ENCODE data around the gene PDIK1L. TPM values are rescaled to one million over a fixed set of nuclear protein-coding genes. Genes with fewer than 3 reads are reported as not detected.
A peak's percentile ranks its signal among the peaks of the same experiment; 100 is the strongest.

PDIK1L gene
- total RNA-seq, 1 donor from 2014 or later: 8.2 TPM

DNA sequence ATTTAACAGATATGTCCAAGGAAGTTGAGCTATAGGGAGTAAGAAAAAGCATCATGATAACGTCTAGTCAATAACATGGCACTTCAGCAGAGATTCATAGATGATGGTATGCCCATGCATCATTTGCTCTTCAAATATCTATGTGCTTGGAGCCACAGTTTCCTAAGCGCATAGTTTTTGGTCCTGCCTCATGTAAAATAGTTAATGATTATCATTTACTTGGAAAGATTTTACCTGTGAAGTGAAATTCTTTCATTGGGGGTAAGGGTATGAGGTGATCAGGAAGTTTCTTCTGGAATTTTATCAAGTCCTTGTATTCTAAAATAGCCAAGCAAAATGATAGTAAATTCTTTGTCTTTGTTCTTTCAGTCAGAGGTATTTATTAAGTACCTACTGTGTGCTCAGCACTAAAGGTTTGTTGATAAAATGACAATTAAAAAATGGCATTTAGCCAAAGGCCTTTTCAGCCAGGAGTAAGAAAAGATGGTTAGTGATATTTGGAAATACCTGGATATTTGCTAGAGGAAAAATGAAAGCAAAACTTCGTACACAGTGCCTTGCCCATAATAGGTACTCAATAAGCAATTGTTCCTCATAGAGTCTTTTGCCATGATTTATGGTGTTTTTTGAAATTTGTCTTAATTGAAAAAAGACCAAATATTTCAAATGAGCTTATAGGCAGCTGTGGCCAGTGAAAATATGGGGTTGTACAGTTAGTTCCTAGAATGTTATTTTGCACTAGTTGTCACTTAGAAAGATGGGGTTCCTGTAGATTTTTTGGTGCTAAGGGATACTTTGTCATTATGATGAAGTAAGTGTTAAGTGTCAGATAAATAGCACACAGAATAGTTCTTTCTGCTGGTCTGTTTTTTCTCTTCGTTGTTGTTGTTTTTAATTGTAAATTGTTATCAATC lies 13.1 kb downstream of the PDIK1L start:
- DNase-seq: no peak

- no peak for DNase-seq
These were observed 13.8 kb downstream of the PDIK1L start for GRCh38 chr1:26125382-26125781.

DNA sequence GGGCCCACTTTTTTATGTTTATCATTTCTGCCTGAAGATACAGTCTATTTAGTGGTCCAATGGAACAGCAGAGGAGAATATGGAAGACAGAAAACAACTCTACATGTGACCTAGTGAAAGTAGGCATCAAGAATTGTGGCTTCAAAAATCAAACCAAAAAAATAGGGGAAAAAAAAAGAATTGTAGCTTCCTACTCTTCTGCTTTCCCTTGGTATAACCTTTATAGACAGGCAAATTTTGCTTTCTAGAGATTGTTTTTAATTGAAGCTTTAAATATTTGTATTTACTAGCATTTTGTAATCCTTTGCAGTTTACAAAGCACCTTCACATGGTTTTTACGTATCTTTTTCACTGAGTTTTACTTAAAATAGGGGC lies 14.3 kb downstream of the PDIK1L start:
- DNase-seq: no peak

GRCh38 chr1:26126321-26127084 lies 14.9 kb downstream of the PDIK1L start:
- no peak for DNase-seq

GRCh38 chr1:26127235-26128163 lies 15.9 kb downstream of the PDIK1L start:
- DNase-seq: peak; percentile 42

- no peak for DNase-seq
These were observed 18.2 kb downstream of the PDIK1L start for GRCh38 chr1:26129778-26130177.

GRCh38 chr1:26130695-26131094 lies 19.1 kb downstream of the PDIK1L start:
- DNase-seq: no peak

DNA sequence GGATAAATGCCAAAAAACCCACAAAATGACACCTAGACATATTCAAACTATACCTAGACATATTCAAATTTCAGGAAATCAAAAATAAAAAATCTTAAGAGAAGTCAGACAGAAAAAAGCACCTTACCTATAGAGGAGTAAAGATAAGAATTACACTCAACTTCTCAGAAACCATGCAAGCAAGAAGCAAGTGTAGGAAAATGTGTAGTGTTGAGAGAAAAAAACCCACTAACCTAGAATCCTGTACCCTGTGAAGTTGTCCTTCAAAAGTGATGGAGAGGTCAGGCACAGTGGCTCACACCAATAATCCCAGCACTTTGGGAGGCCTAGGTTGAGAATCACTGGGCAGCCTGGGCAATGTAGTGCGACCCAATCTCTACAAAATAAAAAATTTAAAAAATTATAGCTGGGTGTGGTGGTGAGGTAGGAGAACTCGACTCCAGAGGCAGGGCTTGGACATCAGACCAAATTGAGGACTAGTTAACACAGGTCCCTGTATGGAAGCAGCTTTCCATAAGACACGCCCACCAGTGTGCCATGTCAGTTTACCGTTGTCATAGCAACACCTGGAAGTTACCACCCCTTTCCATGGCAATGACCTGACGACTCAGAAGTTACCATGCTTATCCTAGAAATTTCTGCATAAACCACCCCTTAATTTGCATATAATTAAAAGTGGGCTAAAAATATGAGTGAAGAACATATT lies 20.7 kb downstream of the PDIK1L start:
- no peak for DNase-seq

- DNase-seq: no peak
These were observed 21.2 kb downstream of the PDIK1L start for GRCh38 chr1:26132834-26133167.

DNA sequence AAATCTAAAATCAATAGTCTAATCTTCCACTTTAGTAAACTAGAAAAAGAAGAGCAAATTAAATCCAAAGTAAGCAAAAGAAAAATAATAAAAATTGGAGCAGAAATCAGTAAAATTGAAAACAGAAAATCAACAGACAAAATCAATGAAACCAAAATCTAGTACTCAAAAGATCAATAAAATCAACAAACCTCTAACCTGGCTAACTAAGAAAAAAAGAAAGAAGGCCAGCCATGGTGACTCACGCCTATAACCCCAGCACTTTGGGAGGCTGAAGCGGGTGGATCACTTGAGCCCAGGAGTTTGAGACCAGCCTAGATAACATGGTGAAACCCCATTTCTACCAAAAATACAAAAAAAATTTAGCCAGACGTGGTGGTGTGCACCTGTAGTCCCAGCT lies 22.8 kb downstream of the PDIK1L start:
- DNase-seq: no peak

DNA sequence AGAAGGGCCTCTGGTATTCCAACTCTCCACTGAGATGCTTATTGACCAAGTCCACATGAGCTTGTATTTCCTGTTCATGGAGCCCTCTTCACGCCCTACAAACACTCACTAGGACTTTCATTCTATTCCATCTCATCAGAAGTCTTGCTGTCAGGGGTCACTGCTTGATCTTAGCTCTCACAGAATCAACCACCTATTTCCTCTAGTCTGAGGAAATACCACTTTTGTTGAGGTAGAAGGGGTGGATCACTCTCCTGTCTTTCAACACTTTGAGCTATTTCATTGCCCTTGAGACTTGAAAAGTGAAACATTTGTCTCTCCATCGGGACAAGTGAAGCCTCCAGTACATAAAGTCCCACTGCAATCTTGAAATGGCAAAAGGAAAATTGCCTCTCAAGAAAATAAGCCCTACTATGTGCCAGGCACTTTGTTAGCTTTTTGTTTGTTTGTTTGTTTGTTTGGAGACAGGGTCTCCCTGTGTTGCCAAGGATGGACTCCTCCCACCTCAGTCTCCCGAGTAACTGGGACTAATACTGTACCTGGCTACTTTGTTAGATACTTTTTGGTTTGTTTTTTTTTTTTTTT lies 27.4 kb downstream of the PDIK1L start:
- no peak for DNase-seq

DNA sequence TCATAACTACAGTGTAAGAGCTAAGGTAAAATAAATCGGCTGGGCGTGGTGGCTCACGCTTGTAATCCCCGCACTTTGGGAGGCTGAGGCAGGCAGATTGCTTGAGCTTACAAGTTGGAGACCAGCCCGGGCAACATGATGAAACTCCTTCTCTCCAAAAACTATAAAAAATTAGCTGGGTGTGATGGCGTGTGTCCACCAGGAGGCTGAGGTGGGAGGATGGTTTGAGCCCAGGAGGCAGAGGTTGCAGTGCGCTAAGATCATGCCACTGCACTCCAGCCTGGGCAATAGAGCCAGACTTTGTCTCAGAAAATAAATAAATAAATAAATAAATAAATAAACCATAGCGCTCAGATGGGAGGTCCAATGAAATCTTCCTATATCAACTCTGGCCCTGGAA lies 30.5 kb downstream of the PDIK1L start:
- DNase-seq: no peak

DNA sequence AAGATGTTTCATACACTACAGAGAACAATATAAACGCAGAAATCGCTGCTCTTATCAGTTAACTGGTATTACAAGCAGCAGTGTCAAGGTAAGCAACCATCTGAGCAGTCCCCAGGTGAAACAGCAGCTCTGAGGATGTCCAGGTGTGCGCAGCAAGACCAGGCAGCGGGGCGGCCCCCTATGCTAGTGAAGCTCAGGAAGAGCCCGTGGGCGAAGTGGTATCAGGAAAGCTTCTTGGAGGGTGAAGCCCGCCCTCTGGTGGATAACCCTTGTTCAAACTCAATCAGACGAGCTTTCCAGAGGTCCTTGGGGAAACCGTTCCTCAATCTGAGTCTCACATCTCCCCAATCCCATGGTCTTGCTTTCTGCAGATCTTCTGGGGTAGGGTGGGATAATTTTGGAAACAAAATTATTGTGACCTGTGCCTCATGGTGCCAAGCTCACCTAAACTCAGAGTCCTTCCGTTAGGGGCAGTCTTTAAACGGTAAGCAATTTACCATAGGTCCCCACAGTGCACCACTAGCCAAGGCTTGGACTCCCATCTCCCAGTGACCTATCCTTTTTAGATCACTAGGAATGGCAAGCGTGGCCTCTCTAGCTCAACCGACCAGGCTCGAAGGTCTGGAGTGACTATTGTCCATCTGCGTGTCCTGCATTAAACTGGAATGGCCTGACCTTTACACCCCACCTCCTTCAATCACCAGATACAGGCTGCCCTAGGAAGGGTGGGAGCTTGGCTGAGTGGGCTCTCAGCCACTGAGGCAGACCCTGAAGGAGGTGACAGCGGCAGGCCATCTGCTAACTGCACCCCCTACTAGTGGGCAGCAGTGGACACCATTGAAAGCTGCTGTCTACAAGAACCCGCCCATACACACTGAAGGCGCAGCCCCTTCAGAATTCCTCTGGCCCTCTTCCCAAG lies 33.7 kb downstream of the PDIK1L start:
- DNase-seq: peak; percentile 92

GRCh38 chr1:26145960-26146294 lies 34.3 kb downstream of the PDIK1L start:
- no peak for DNase-seq

DNA sequence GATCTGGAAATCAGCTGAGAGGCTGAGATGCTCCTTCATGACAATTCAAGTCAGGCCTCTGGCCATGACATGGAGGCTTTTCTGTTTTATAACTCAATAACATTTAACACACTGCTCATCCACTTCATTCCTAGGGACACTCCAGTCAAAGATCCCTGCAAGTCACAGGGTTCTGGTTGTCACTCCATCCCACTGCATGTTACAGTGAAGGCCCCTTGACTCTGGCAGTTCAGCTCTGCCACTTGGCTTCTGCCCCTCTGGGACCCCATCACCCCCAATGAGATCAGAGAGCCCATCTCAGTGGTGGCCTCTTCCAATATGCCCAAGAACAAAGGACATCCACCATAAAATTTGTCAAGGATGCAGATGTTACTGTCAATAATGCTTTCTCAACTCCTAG lies 37.3 kb downstream of the PDIK1L start:
- DNase-seq: no peak

DNA sequence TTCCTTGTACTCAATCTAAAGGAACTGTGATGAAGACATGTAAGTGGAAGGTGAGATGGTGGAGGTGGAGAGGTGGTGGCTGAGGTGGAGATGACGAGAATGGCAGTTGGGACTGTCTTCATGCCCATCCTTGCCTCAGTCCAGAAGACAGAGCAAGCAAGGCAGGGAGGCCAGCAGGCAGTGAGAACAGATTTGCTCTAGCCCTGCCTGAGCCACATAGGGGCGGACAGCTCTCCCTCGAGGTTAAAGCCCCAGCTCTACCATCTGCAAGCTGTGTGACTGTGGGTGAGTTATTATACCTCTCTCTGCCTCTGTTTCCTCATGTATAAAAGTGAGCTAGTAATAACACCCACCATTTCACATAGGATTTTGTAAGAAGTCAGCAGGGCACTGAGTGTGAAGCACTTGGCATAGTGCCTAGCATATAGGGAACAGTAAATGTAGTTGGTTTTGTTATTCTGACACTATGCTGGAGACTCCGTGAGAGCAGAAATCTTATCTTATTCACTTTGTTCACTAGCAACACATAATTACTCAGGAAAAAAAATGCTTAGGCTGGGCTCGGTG lies 42.4 kb downstream of the PDIK1L start:
- no peak for DNase-seq

- DNase-seq: peak; percentile 45
These were observed 43.1 kb downstream of the PDIK1L start for GRCh38 chr1:26154750-26155149.

- peak; percentile 31 for DNase-seq
These were observed 44.0 kb downstream of the PDIK1L start for GRCh38 chr1:26155370-26156284.

DNA sequence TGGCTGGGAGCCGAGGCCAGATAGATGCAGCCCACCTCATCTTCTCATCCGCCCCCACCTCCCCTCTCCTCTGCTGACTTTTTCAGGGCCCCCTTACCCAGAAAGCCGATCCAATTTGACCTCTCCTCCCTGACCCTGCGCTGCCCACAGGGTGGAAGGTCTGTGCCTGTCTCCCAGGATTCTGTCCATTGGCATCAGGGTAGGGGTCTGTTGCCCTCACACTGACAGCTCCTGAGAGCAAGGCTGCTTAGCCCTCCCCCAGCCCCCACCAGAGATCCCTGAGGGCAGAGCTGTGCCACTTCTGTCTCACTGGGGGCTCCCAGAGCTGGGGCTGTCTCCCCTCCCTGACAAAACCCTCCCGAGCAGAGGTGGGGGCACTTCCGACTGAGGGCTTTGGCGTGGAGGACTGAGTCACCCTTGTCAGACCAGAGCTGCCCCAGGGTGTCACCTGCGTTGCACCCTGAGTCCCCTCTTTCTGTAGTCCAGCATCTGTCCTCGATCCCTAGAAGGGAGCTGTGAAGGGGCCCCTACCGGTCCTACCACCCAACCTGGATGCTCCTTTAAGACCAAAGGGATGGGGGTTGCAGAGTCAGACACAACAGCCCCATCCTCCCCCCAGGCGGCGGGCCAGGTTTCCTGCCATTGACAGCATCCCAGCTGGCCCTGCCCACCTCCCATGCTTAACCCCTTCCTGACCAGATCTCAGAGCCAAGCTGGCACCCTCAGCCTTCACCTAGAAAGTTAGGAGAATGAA lies 44.8 kb downstream of the PDIK1L start:
- DNase-seq: peak; percentile 79
